Measurements from ENCODE around the gene CCDC47.
A peak's percentile ranks its signal among the peaks of the same experiment; 100 is the strongest.

The CCDC47 gene

GRCh38 chr17:63698886-63699637 lies 74.3 kb downstream of the CCDC47 start:
- peak in 1 of 2 donors; percentile 83 for DNase-seq (ENCODE audit: low read depth in 2 of 2)

GRCh38 chr17:63698381-63698885 lies 75.0 kb downstream of the CCDC47 start:
- no peak for DNase-seq (ENCODE audit: low read depth in 2 of 2)

GRCh38 chr17:63697341-63698286 lies 75.8 kb downstream of the CCDC47 start:
- peak in 1 of 2 donors; percentile 65 for DNase-seq (ENCODE audit: low read depth in 2 of 2)

DNA sequence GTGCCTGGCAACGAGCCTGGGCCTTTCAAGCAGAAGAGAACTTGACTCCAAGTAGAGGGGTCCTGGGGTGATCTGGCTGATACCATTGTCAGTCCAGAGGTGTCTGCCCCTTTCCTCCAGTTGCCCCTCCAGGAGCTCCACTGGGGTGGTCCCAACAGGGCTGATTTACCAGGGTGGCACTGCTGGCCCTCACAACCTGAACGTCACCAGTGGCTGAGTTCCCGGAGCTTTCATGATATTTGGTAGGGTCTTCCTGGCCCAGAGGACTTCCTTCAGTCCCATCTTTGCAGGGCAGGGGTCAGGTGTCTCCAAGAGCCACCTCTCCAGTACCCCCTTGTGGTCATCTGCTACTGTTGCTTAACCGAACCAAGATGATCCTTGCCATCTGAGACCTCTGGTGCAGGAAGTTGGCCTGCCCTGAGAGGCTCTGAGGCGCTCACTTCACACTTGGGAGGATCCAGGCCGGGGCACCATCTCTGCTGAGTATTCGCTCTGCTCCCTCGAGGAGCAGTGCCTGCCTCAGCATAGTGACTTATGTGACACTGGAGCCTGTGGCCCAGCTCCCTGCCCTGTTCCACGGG lies 76.9 kb downstream of the CCDC47 start:
- DNase-seq (ENCODE audit: low read depth in 2 of 2) = peak in 1 of 2 donors; percentile 3

- no peak for DNase-seq (ENCODE audit: low read depth in 2 of 2)
Observed at GRCh38 chr17:63695889-63696288, 77.5 kb downstream of the CCDC47 start.
